Retinal pigment epithelial cell (primary cell): ENCODE results near the gene SSH3.

Experiments
- DNase-seq: peaks from one replicate; pipeline ENCODE4 v3.0.0-alpha.2; 2010; ENCODE audit warnings: low read depth
- H3K4me3 ChIP-seq: 2 replicates; pipeline ENCODE4 v1.5.1; 2011; ENCODE audit warnings: mild to moderate bottlenecking, low read length, control low read depth, moderate library complexity
- CTCF ChIP-seq: conservative IDR thresholded peaks from 2 replicates; pipeline ENCODE4 v1.5.1; 2011; ENCODE audit warnings: low read depth, low read length, control low read depth, inconsistent platforms

SSH3 gene

GRCh38 chr11:67273260-67273990 lies 29.9 kb upstream of the SSH3 start:
- H3K4me3 ChIP-seq = no peak overlapping the region
- DNase-seq = no peak

GRCh38 chr11:67274768-67275605 lies 28.3 kb upstream of the SSH3 start:
- no peak for TF ChIP-seq CTCF
- no peak for DNase-seq
- H3K4me3 ChIP-seq = no peak overlapping the region

More at GRCh38 chr11:67273260-67273990, 29.9 kb upstream of the SSH3 start:
- TF ChIP-seq CTCF = no peak

- H3K4me3 ChIP-seq = no peak overlapping the region
- TF ChIP-seq CTCF = no peak
- DNase-seq = no peak
Observed at GRCh38 chr11:67275606-67276409, 27.5 kb upstream of the SSH3 start.

- peak; percentile 23 for TF ChIP-seq CTCF
- no peak overlapping the region for H3K4me3 ChIP-seq
- DNase-seq = no peak
Observed at GRCh38 chr11:67276781-67277230, 26.5 kb upstream of the SSH3 start.

- no peak for TF ChIP-seq CTCF
- no peak overlapping the region for H3K4me3 ChIP-seq
- no peak for DNase-seq
Observed at GRCh38 chr11:67277231-67277961, 25.9 kb upstream of the SSH3 start.

- H3K4me3 ChIP-seq = no peak overlapping the region
- no peak for TF ChIP-seq CTCF
- no peak for DNase-seq
Observed at GRCh38 chr11:67278135-67278938, 25.0 kb upstream of the SSH3 start.
